Natural killer cell (primary cell): ENCODE measurements around the gene ECE1. TPM values are rescaled to one million over a fixed set of nuclear protein-coding genes. Genes with fewer than 3 reads are reported as not detected.

ENCODE experiments used
- ATAC-seq, 3 donors: fragments of 150-1000 bp in 2 of 3; fragments of 200-7000 bp in 1 of 3; cut with Tn5 transposase; 1 replicate in 1 of 3; 2 replicates in 2 of 3; pipeline ENCODE4 v1.10.0; 2021; ENCODE audit warnings: mild to moderate bottlenecking in 2 of 3, moderate library complexity in 2 of 3
- DNase-seq, 2 donors: peaks; one replicate each; pipeline versions ENCODE4 v3.0.0 to v3.0.0-alpha.2; 2013 to 2021; ENCODE audit warnings: mixed read lengths in 1 of 2
- H3K27ac ChIP-seq: one replicate; pipeline ENCODE4 v1.5.1; 2013; ENCODE audit warnings: mild to moderate bottlenecking, low read length
- H3K27me3 ChIP-seq: one replicate; pipeline ENCODE4 v1.6.1; 2013; ENCODE audit warnings: low read length; ENCODE audit not compliant: control insufficient read depth, insufficient read depth
- H3K36me3 ChIP-seq: one replicate; pipeline ENCODE4 v1.6.1; 2013; ENCODE audit warnings: low read length; ENCODE audit not compliant: control insufficient read depth, insufficient read depth
- H3K4me1 ChIP-seq: one replicate; pipeline ENCODE4 v1.6.1; 2013; ENCODE audit warnings: low read length; ENCODE audit not compliant: control insufficient read depth, insufficient read depth
- H3K4me3 ChIP-seq: one replicate; pipeline ENCODE4 v1.5.1; 2013; ENCODE audit warnings: low read length
- H3K9me3 ChIP-seq: one replicate; pipeline ENCODE4 v1.6.1; 2013; ENCODE audit warnings: low read length; ENCODE audit not compliant: control insufficient read depth, insufficient read depth
- H3K27ac Mint-ChIP-seq, 2 donors: one replicate each; pipeline ENCODE4 v1.8.0; 2022; ENCODE audit warnings: mild to moderate bottlenecking in 2 of 2, mixed read lengths in 2 of 2, moderate library complexity in 1 of 2
- H3K27me3 Mint-ChIP-seq, 2 donors: one replicate each; pipeline ENCODE4 v1.8.0; 2022; ENCODE audit warnings: low read depth in 2 of 2, mixed read lengths in 2 of 2
- H3K36me3 Mint-ChIP-seq: one replicate; pipeline ENCODE4 v1.8.0; 2022; ENCODE audit warnings: mixed read lengths
- H3K4me1 Mint-ChIP-seq, 2 donors: one replicate each; pipeline ENCODE4 v1.8.0; 2022; ENCODE audit warnings: mixed read lengths in 2 of 2
- H3K4me3 Mint-ChIP-seq: one replicate; pipeline ENCODE4 v1.8.0; 2022; ENCODE audit warnings: mild to moderate bottlenecking, moderate library complexity, mixed read lengths
- H3K9me3 Mint-ChIP-seq, 2 donors: one replicate each; pipeline ENCODE4 v1.8.0; 2022; ENCODE audit warnings: mixed read lengths in 2 of 2
- WGBS: methylation state at CpG from one replicate; pipeline ENCODE4 v1.1.7; 2013; ENCODE audit warnings: missing lambda C conversion rate; ENCODE audit not compliant: insufficient coverage; 5-methylcytosine and 5-hydroxymethylcytosine counted together
- intact Hi-C: fragments of 100-400 bp; cut with micrococcal nuclease; formaldehyde crosslinking; loops from one replicate; pipeline ENCODE4 v1.14.2; 2022
- total RNA-seq, 4 donors: library from RNA; stranded (reverse); fragments of 120-200 nt in 1 of 4; gene quantifications; one replicate each; pipeline versions ENCODE4 v1.2.3 to v1.2.4, GENCODE V29; 2013 to 2022
- TF ChIP-seq, protein P1 (sequence below): fragments of 200-600 bp; IDR thresholded peaks from one replicate; pipeline ENCODE4 v1.8.0; 2022; ENCODE audit warnings: antibody characterized with exemption

Gene ECE1
- total RNA-seq, 3 donors from 2014 or later (not counting 1 experiment from before 2014, with no cell fraction given): 47.2 to 70.1 (median 50.7) TPM

- H3K27ac Mint-ChIP-seq: no peak overlapping the region
- TF ChIP-seq, protein P1, sequence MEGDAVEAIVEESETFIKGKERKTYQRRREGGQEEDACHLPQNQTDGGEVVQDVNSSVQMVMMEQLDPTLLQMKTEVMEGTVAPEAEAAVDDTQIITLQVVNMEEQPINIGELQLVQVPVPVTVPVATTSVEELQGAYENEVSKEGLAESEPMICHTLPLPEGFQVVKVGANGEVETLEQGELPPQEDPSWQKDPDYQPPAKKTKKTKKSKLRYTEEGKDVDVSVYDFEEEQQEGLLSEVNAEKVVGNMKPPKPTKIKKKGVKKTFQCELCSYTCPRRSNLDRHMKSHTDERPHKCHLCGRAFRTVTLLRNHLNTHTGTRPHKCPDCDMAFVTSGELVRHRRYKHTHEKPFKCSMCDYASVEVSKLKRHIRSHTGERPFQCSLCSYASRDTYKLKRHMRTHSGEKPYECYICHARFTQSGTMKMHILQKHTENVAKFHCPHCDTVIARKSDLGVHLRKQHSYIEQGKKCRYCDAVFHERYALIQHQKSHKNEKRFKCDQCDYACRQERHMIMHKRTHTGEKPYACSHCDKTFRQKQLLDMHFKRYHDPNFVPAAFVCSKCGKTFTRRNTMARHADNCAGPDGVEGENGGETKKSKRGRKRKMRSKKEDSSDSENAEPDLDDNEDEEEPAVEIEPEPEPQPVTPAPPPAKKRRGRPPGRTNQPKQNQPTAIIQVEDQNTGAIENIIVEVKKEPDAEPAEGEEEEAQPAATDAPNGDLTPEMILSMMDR: no peak
- H3K9me3 Mint-ChIP-seq: no peaks in the 10 kb centered on the region
- Histone ChIP-seq H3K9me3 (no peaks in the 10 kb centered on the region), H3K27me3 (no peaks in the 10 kb centered on the region), H3K36me3 (no peaks in the 10 kb centered on the region), H3K4me1 (peaks cover 3% of the 10 kb centered on the region), H3K27ac (no peak overlapping the region), H3K4me3 (no peak overlapping the region)
- H3K36me3 Mint-ChIP-seq: no peaks in the 10 kb centered on the region
- intact Hi-C loops: no loop called here
- no peaks in the 10 kb centered on the region for H3K27me3 Mint-ChIP-seq
- no peak overlapping the region for H3K4me3 Mint-ChIP-seq
- no peak for DNase-seq
- H3K4me1 Mint-ChIP-seq: peaks cover 13 to 42% of the 10 kb centered on the region in 2 donors
- 88% methylated on average over 6 of the region's 6 CpGs for WGBS
- ATAC-seq: no peak
Measured at GRCh38 chr1:21313203-21313885, 23.1 kb upstream of the ECE1 start.

DNA sequence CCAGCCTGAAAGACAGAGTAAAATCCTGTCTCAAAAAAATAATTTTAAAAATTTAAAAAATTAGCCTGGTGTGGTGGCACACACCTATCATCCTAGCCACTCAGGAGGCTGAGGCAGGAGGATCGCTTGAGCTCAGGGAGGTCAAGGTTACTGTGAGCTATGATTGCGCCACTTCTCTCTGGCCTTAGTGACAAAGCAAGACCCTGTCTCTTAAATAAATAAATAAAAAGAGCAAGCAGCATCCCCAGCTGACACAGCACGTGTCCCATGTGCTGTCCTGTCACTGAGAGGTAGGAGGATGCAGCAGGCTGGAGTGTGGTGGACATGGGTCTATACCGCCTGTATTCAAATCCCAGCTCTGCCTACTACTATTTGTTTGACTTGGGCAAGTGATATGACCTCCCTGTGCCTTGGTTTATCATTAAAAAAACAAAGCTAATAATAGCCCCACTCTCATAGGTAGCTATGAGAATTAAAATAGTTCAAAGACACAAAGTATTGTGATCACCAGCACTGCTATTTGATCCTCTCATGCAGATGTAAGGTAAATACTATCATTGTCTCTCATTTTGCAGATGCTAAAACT is 22.2 kb upstream of the ECE1 start:
- no peaks in the 10 kb centered on the region for H3K27me3 Mint-ChIP-seq
- H3K27ac Mint-ChIP-seq: no peak overlapping the region
- H3K36me3 Mint-ChIP-seq: no peaks in the 10 kb centered on the region
- no peaks in the 10 kb centered on the region for H3K36me3 ChIP-seq
- H3K4me1 ChIP-seq: peaks cover 12% of the 10 kb centered on the region
- H3K9me3 ChIP-seq: no peaks in the 10 kb centered on the region
- WGBS: 94% methylated on average over 4 of the region's 4 CpGs
- no peak overlapping the region for H3K4me3 Mint-ChIP-seq
- ATAC-seq (no peak), DNase-seq (no peak)
- H3K9me3 Mint-ChIP-seq: no peaks in the 10 kb centered on the region
- intact Hi-C loops: no loop called here
- peaks cover 21 to 46% of the 10 kb centered on the region in 2 donors for H3K4me1 Mint-ChIP-seq
- H3K27ac ChIP-seq: no peak overlapping the region
- no peaks in the 10 kb centered on the region for H3K27me3 ChIP-seq
- TF ChIP-seq, protein P1: no peak
- H3K4me3 ChIP-seq: no peak overlapping the region

GRCh38 chr1:21311016-21311415 is 20.8 kb upstream of the ECE1 start:
- intact Hi-C loops: no loop called here
- TF ChIP-seq, protein P1: no peak
- H3K4me1 Mint-ChIP-seq: peaks cover 34 to 47% of the 10 kb centered on the region in 2 donors
- no peaks in the 10 kb centered on the region for H3K9me3 ChIP-seq
- H3K9me3 Mint-ChIP-seq: no peaks in the 10 kb centered on the region
- no peak overlapping the region for H3K27ac ChIP-seq
- DNase-seq: no peak
- peaks cover 23% of the 10 kb centered on the region for H3K4me1 ChIP-seq
- H3K27ac Mint-ChIP-seq: no peak overlapping the region
- no peaks in the 10 kb centered on the region for H3K27me3 ChIP-seq
- H3K36me3 Mint-ChIP-seq: no peaks in the 10 kb centered on the region
- no peaks in the 10 kb centered on the region for H3K36me3 ChIP-seq
- H3K27me3 Mint-ChIP-seq: no peaks in the 10 kb centered on the region
- no peak overlapping the region for H3K4me3 Mint-ChIP-seq
- no peak for ATAC-seq
- H3K4me3 ChIP-seq: no peak overlapping the region
- 100% methylated on average over 6 of the region's 6 CpGs for WGBS
